ENCODE measurements around the gene SLC6A12.

DNA sequence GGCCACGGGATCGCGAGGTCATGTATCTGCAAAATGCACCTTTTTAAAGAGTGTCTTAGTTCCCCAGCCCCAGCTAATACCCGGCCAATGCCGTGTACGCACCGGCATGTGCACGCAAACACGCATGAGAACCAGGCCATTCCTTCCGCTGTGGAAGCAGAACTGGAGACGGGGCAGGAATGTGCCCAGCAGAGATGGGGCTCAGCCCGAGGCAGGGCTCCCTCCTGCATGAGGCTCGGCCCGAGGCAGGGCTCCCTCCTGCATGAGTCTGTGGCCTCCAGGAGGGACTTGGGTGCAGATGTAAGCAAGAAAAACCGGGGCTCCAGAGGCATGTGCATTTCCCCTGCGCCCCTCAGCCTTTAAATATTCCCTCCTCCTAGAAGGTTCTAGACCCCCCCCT is 38.2 kb downstream of the SLC6A12 start:
- TF ChIP-seq SRF (CRISPR knock-in tag; IDR thresholded peaks at IDR 0.05) (no peak), EZH2 (IDR thresholded peaks at IDR 0.05; ENCODE audit: borderline replicate concordance, low read depth, low read length) (no peak), ZNF408 (CRISPR knock-in tag; IDR thresholded peaks at IDR 0.05; ENCODE audit: low read depth) (no peak), GABPB1 (CRISPR knock-in tag; IDR thresholded peaks at IDR 0.05) (no peak), SMC3 (conservative IDR thresholded peaks at IDR 0.05; ENCODE audit: insufficient read depth, low read depth, low read length) (no peak), TEAD4 (IDR thresholded peaks at IDR 0.05; ENCODE audit: low read length) (no peak), TEAD4 (CRISPR knock-in tag; IDR thresholded peaks at IDR 0.05; ENCODE audit: borderline replicate concordance) (no peak), ZNF239 (CRISPR knock-in tag; IDR thresholded peaks at IDR 0.05) (no peak), NFE2 (IDR thresholded peaks at IDR 0.05; ENCODE audit: low read depth) (no peak), NR2F6 (CRISPR knock-in tag; IDR thresholded peaks at IDR 0.05) (no peak), SMAD2 (IDR thresholded peaks at IDR 0.05; ENCODE audit: low read depth, low read length) (no peak)
- TF ChIP-seq, protein P1, sequence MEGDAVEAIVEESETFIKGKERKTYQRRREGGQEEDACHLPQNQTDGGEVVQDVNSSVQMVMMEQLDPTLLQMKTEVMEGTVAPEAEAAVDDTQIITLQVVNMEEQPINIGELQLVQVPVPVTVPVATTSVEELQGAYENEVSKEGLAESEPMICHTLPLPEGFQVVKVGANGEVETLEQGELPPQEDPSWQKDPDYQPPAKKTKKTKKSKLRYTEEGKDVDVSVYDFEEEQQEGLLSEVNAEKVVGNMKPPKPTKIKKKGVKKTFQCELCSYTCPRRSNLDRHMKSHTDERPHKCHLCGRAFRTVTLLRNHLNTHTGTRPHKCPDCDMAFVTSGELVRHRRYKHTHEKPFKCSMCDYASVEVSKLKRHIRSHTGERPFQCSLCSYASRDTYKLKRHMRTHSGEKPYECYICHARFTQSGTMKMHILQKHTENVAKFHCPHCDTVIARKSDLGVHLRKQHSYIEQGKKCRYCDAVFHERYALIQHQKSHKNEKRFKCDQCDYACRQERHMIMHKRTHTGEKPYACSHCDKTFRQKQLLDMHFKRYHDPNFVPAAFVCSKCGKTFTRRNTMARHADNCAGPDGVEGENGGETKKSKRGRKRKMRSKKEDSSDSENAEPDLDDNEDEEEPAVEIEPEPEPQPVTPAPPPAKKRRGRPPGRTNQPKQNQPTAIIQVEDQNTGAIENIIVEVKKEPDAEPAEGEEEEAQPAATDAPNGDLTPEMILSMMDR (IDR thresholded peaks at IDR 0.05 in 2 of 3, conservative IDR thresholded peaks at IDR 0.05 in 1 of 3; ENCODE audit: insufficient read depth in 2 of 3, low read depth in 1 of 3, low read length in 3 of 3) = no peak
- TF ChIP-seq, protein P2, sequence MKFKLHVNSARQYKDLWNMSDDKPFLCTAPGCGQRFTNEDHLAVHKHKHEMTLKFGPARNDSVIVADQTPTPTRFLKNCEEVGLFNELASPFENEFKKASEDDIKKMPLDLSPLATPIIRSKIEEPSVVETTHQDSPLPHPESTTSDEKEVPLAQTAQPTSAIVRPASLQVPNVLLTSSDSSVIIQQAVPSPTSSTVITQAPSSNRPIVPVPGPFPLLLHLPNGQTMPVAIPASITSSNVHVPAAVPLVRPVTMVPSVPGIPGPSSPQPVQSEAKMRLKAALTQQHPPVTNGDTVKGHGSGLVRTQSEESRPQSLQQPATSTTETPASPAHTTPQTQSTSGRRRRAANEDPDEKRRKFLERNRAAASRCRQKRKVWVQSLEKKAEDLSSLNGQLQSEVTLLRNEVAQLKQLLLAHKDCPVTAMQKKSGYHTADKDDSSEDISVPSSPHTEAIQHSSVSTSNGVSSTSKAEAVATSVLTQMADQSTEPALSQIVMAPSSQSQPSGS (CRISPR knock-in tag; IDR thresholded peaks at IDR 0.05) = no peak
